ENCODE measurements around the gene KIAA1671. TPM values are rescaled to one million over a fixed set of nuclear protein-coding genes. Genes with fewer than 3 reads are reported as not detected.
A peak's percentile ranks its signal among the peaks of the same experiment; 100 is the strongest.

Gene KIAA1671
- total RNA-seq, 6 experiments from 2014 or later = 1.3 to 5.0 (median 1.6) TPM

GRCh38 chr22:24947383-24947782, 5.1 kb upstream of the KIAA1671 start:
- no peak overlapping the region for H3K27ac Mint-ChIP-seq
- TF ChIP-seq CTCF (IDR thresholded peaks at IDR 0.05) = no peak
- H3K9me3 Mint-ChIP-seq = peaks cover 9% of the 10 kb centered on the region
- H3K27me3 Mint-ChIP-seq (ENCODE audit: insufficient read depth) = peaks cover 5% of the 10 kb centered on the region
- DNase-seq = no peak
- no peak overlapping the region for H3K4me3 Mint-ChIP-seq
- H3K36me3 Mint-ChIP-seq (ENCODE audit: low read depth) = no peaks in the 10 kb centered on the region
- H3K4me1 Mint-ChIP-seq (ENCODE audit: low read depth) = peaks cover 7% of the 10 kb centered on the region; the same call in 1 of the 2 replicates

GRCh38 chr22:24947881-24948280, 4.6 kb upstream of the KIAA1671 start:
- Mint-ChIP-seq H3K4me1 (ENCODE audit: low read depth) (peaks cover 8% of the 10 kb centered on the region), H3K27ac (no peak overlapping the region), H3K36me3 (ENCODE audit: low read depth) (no peaks in the 10 kb centered on the region), H3K27me3 (ENCODE audit: insufficient read depth) (peaks cover 6% of the 10 kb centered on the region), H3K4me3 (no peak overlapping the region), H3K9me3 (peaks cover 5% of the 10 kb centered on the region)
- TF ChIP-seq CTCF (IDR thresholded peaks at IDR 0.05) = no peak
- no peak for DNase-seq

GRCh38 chr22:24948356-24949202, 3.9 kb upstream of the KIAA1671 start:
- no peak overlapping the region for H3K4me3 Mint-ChIP-seq
- no peak overlapping the region for H3K27ac Mint-ChIP-seq
- DNase-seq = no peak
- peaks cover 13% of the 10 kb centered on the region for H3K4me1 Mint-ChIP-seq (ENCODE audit: low read depth)
- TF ChIP-seq CTCF (IDR thresholded peaks at IDR 0.05) = no peak
- H3K9me3 Mint-ChIP-seq = peaks cover 5% of the 10 kb centered on the region
- H3K27me3 Mint-ChIP-seq (ENCODE audit: insufficient read depth) = peaks cover 8% of the 10 kb centered on the region
- no peaks in the 10 kb centered on the region; the same call in 1 of the 2 replicates for H3K36me3 Mint-ChIP-seq (ENCODE audit: low read depth)

- Mint-ChIP-seq H3K27me3 (ENCODE audit: insufficient read depth) (peaks cover 8% of the 10 kb centered on the region), H3K4me3 (no peak overlapping the region), H3K4me1 (ENCODE audit: low read depth) (peaks cover 19% of the 10 kb centered on the region), H3K9me3 (peaks cover 2% of the 10 kb centered on the region; the same call in 1 of the 2 replicates), H3K27ac (no peak overlapping the region), H3K36me3 (ENCODE audit: low read depth) (no peaks in the 10 kb centered on the region; the same call in 1 of the 2 replicates)
- TF ChIP-seq CTCF (IDR thresholded peaks at IDR 0.05) = no peak
- DNase-seq = no peak
Observed at GRCh38 chr22:24950272-24950902, 2.1 kb upstream of the KIAA1671 start.

- TF ChIP-seq CTCF (IDR thresholded peaks at IDR 0.05) = no peak
- peaks cover 7% of the 10 kb centered on the region for H3K9me3 Mint-ChIP-seq
- H3K4me3 Mint-ChIP-seq = peak overlapping the region; percentile 94
- H3K27me3 Mint-ChIP-seq (ENCODE audit: insufficient read depth) = peaks cover 5% of the 10 kb centered on the region
- no peaks in the 10 kb centered on the region; the same call in 1 of the 2 replicates for H3K36me3 Mint-ChIP-seq (ENCODE audit: low read depth)
- peak; percentile 43 for DNase-seq
- peaks cover 19% of the 10 kb centered on the region for H3K4me1 Mint-ChIP-seq (ENCODE audit: low read depth)
- peak overlapping the region; percentile 93; the same call in 1 of the 2 replicates for H3K27ac Mint-ChIP-seq
Observed at GRCh38 chr22:24952837-24953383, 394 bp downstream of the KIAA1671 start.

Measured in HFFc6 (cell line).